Fibroblast of the aortic adventitia (primary cell): ENCODE results near the gene EHD4. TPM values are rescaled to one million over a fixed set of nuclear protein-coding genes. Genes with fewer than 3 reads are reported as not detected.

Experiments
- DNase-seq: peaks from one replicate; pipeline ENCODE4 v3.0.0-alpha.2; 2010; ENCODE audit warnings: low read depth
- H3K4me3 ChIP-seq: 2 replicates; pipeline ENCODE4 v1.5.1; 2011; ENCODE audit warnings: low read depth, mild to moderate bottlenecking, control low read depth, low read length, moderate library complexity
- CTCF ChIP-seq: IDR thresholded peaks from 2 replicates; pipeline ENCODE4 v1.5.1; 2011; ENCODE audit warnings: mild to moderate bottlenecking, low read length, control low read depth, inconsistent platforms; ENCODE audit not compliant: insufficient read depth
- total RNA-seq: library from RNA; depleted of rRNA; stranded (reverse); fragments of >200 nt; gene quantifications from 2 replicates; pipeline ENCODE4 v1.2.3, GENCODE V29; 2012; ENCODE audit warnings: low replicate concordance

EHD4 gene
- total RNA-seq, 1 donor = 10.8 TPM

GRCh38 chr15:41884458-41884857, 87.9 kb downstream of the EHD4 start:
- no peak overlapping the region for H3K4me3 ChIP-seq
- no peak for DNase-seq
- no peak for TF ChIP-seq CTCF

GRCh38 chr15:41883484-41883825, 88.9 kb downstream of the EHD4 start:
- DNase-seq = no peak
- no peak overlapping the region for H3K4me3 ChIP-seq
- no peak for TF ChIP-seq CTCF

- no peak overlapping the region for H3K4me3 ChIP-seq
- DNase-seq = no peak
- TF ChIP-seq CTCF = no peak
Measured at GRCh38 chr15:41882689-41883483, 89.5 kb downstream of the EHD4 start.

GRCh38 chr15:41881920-41882688, 90.3 kb downstream of the EHD4 start:
- no peak for TF ChIP-seq CTCF
- DNase-seq = no peak
- no peak overlapping the region for H3K4me3 ChIP-seq

GRCh38 chr15:41881550-41881919, 90.8 kb downstream of the EHD4 start:
- no peak for DNase-seq
- no peak for TF ChIP-seq CTCF
- no peak overlapping the region for H3K4me3 ChIP-seq

- H3K4me3 ChIP-seq = no peak overlapping the region
Measured at GRCh38 chr15:41881086-41881485, 91.3 kb downstream of the EHD4 start.

More at GRCh38 chr15:41881086-41881485, 91.3 kb downstream of the EHD4 start:
- no peak for DNase-seq
- no peak for TF ChIP-seq CTCF
